ENCODE measurements around the gene GALNT2. TPM values are rescaled to one million over a fixed set of nuclear protein-coding genes. Genes with fewer than 3 reads are reported as not detected.

Gene GALNT2
- total and polyA plus RNA-seq, 2 donors (not counting 1 experiment from before 2014, with no cell fraction given) = 19.0 to 184 TPM

DNA sequence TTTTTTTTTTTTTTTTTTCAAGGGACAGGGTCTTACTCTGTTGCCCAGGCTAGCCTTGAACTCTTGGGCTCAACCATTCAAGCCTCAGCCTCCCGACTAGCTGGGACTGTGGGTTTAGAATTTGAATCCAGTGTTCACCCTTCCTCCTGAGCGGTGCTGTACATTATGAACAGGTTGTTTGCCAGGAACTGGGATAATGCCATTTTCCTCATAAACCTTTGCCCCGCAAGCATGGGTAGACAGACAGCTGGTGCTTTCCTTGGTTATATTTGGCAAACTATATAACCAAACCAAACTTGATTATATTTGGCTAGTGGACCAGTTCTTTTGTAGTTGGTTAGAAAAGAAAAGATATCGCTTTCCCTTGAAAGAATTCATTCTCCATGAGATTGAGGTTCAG, 54.9 kb downstream of the GALNT2 start:
- CTCF ChIA-PET = interaction anchor here (1.3 to 4.6 kb wide), 5 partner anchors 7 to 45 kb away, joined by 3 to 26 read pairs (median 8); no protein-coding TSS in a partner anchor
- Mint-ChIP-seq H3K27ac (peak overlapping the region; percentile 88), H3K4me3 (peak overlapping the region; percentile 41), H3K4me1 (peaks cover 94% of the 10 kb centered on the region), H3K9me3 (ENCODE audit: insufficient read depth) (no peaks in the 10 kb centered on the region), H3K27me3 (no peaks in the 10 kb centered on the region)
- Histone ChIP-seq H3K4me2 (replicated peaks; ENCODE audit: low read depth, low read length, poor library complexity, severe bottlenecking) (no peak overlapping the region), H3K4me1 (ENCODE audit: control insufficient read depth in 2 of 2, insufficient read depth in 2 of 2, low read length in 2 of 2) (peaks cover 60 to 79% of the 10 kb centered on the region in 2 donors), H3K79me2 (ENCODE audit: control insufficient read depth, insufficient read depth, low read length) (peaks cover 74% of the 10 kb centered on the region), H3K9me3 (ENCODE audit: control extremely low read depth in 1 of 3, control insufficient read depth in 2 of 3, insufficient read depth in 1 of 3, low read length in 2 of 3) (no peaks in the 10 kb centered on the region), H3K27me3 (replicated peaks in 1 of 4; ENCODE audit: control extremely low read depth in 1 of 4, control insufficient read depth in 3 of 4, insufficient read depth in 4 of 4, low read length in 3 of 4) (no peaks in the 10 kb centered on the region), H3K9ac (ENCODE audit: low read length) (no peak overlapping the region), H2AFZ (ENCODE audit: insufficient read depth, low read depth, low read length, poor library complexity, severe bottlenecking) (no peak overlapping the region), H3K27ac (ENCODE audit: low read length in 2 of 2) (peak overlapping the region in 1 of 2 donors; percentile 81), H3K4me3 (ENCODE audit: control extremely low read depth in 1 of 5, extremely low read depth in 1 of 5, insufficient read depth in 1 of 5, low read depth in 2 of 5, low read length in 4 of 5) (no peak overlapping the region), H4K20me1 (ENCODE audit: control insufficient read depth, insufficient read depth, low read length, poor library complexity, severe bottlenecking) (no peaks in the 10 kb centered on the region), H3K36me3 (replicated peaks in 1 of 2; ENCODE audit: control extremely low read depth in 1 of 2, control insufficient read depth in 1 of 2, extremely low read depth in 1 of 2, insufficient read depth in 2 of 2, low read length in 1 of 2) (no peaks in the 10 kb centered on the region)
- WGBS (ENCODE audit: insufficient coverage) = 100% methylated on average over 1 of the region's 4 CpGs
- ATAC-seq (ENCODE audit: low read depth) (no peak), DNase-seq (no peak)
- no peak for TF ChIP-seq EZH2 (IDR thresholded peaks at IDR 0.05; ENCODE audit: borderline replicate concordance, insufficient read depth, low read depth, low read length, poor library complexity, severe bottlenecking)
- TF ChIP-seq, protein P1, sequence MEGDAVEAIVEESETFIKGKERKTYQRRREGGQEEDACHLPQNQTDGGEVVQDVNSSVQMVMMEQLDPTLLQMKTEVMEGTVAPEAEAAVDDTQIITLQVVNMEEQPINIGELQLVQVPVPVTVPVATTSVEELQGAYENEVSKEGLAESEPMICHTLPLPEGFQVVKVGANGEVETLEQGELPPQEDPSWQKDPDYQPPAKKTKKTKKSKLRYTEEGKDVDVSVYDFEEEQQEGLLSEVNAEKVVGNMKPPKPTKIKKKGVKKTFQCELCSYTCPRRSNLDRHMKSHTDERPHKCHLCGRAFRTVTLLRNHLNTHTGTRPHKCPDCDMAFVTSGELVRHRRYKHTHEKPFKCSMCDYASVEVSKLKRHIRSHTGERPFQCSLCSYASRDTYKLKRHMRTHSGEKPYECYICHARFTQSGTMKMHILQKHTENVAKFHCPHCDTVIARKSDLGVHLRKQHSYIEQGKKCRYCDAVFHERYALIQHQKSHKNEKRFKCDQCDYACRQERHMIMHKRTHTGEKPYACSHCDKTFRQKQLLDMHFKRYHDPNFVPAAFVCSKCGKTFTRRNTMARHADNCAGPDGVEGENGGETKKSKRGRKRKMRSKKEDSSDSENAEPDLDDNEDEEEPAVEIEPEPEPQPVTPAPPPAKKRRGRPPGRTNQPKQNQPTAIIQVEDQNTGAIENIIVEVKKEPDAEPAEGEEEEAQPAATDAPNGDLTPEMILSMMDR (IDR thresholded peaks at IDR 0.05) = no peak
- intact Hi-C loops (cut with micrococcal nuclease) = loop anchor here (2.0 to 5.0 kb wide), 4 partner anchors 17 to 265 kb away; no protein-coding TSS in a partner anchor
- POLR2A ChIA-PET = interaction anchor here (0.6 to 2.5 kb wide), 6 partner anchors 8 to 52 kb away, joined by 3 to 10 read pairs (median 4); no protein-coding TSS in a partner anchor
